WTC11 (cell line): Measurements from ENCODE around the gene REN. TPM values are rescaled to one million over a fixed set of nuclear protein-coding genes. Genes with fewer than 3 reads are reported as not detected.

ENCODE experiments used
- ATAC-seq: fragments of 200-7000 bp; cut with Tn5 transposase; 2 replicates; pipeline ENCODE4 v1.10.0; 2021; ENCODE audit warnings: mild to moderate bottlenecking, moderate library complexity
- CTCF ChIA-PET: fragments of 300-600 bp; sonication (Branson Sonifier 250); formaldehyde crosslinking; loops from one replicate; lab custom pipeline; 2021; ENCODE audit warnings: antibody characterized with exemption; lab: Charles Lee
- POLR2A ChIA-PET: fragments of 350-600 bp; sonication (Branson Sonifier 250); formaldehyde crosslinking; loops from one replicate; lab custom pipeline; 2021; ENCODE audit warnings: antibody characterized with exemption; lab: Charles Lee
- DNase-seq: peaks from one replicate; pipeline ENCODE4 v3.0.0; 2021; ENCODE audit warnings: low spot score
- H3K27ac Mint-ChIP-seq: 2 replicates; pipeline ENCODE4 v1.8.0; 2021; ENCODE audit warnings: mixed read lengths
- H3K27me3 Mint-ChIP-seq: 2 replicates; pipeline ENCODE4 v1.8.0; 2021; ENCODE audit warnings: low read depth, mild to moderate bottlenecking, moderate library complexity, mixed read lengths
- H3K36me3 Mint-ChIP-seq: 2 replicates; pipeline ENCODE4 v1.8.0; 2021; ENCODE audit warnings: mixed read lengths
- H3K4me1 Mint-ChIP-seq: 2 replicates; pipeline ENCODE4 v1.8.0; 2022; ENCODE audit warnings: mixed read lengths
- H3K4me3 Mint-ChIP-seq: 2 replicates; pipeline ENCODE4 v1.8.0; 2021; ENCODE audit warnings: mild to moderate bottlenecking, moderate library complexity, mixed read lengths
- H3K9me3 Mint-ChIP-seq: 2 replicates; pipeline ENCODE4 v1.8.0; 2021; ENCODE audit warnings: mixed read lengths
- AFF4 ChIP-seq: sonication (generic); formaldehyde crosslinking; IDR thresholded peaks from 2 replicates; pipeline ENCODE4 v1.8.1; 2023; ENCODE audit warnings: mild to moderate bottlenecking, missing genetic modification reagents, borderline replicate concordance
- FOXJ3 ChIP-seq: sonication (generic); formaldehyde crosslinking; IDR thresholded peaks from 2 replicates; pipeline ENCODE4 v1.9.0; 2021; ENCODE audit warnings: missing genetic modification reagents, mild to moderate bottlenecking, borderline replicate concordance
- FOXP1 ChIP-seq: sonication (generic); formaldehyde crosslinking; IDR thresholded peaks from 2 replicates; pipeline ENCODE4 v1.8.0; 2022; ENCODE audit warnings: missing genetic modification reagents, mild to moderate bottlenecking, moderate library complexity, borderline replicate concordance
- IRF2 ChIP-seq: sonication (generic); formaldehyde crosslinking; IDR thresholded peaks from 2 replicates; pipeline ENCODE4 v1.8.0; 2022; ENCODE audit warnings: low read depth, missing genetic modification reagents, borderline replicate concordance
- JAZF1 ChIP-seq: fragments of 250-450 bp; sonication (Bioruptor Pico); IDR thresholded peaks from 2 replicates; pipeline ENCODE4 v1.9.0; 2021; ENCODE audit warnings: moderate library complexity, mild to moderate bottlenecking, inconsistent platforms
- MYBL2 ChIP-seq: sonication (generic); formaldehyde crosslinking; IDR thresholded peaks from 2 replicates; pipeline ENCODE4 v1.8.1; 2023; ENCODE audit warnings: mild to moderate bottlenecking, moderate library complexity, missing genetic modification reagents
- NR3C1 ChIP-seq: sonication (generic); formaldehyde crosslinking; conservative IDR thresholded peaks from 2 replicates; pipeline ENCODE4 v1.8.1; 2023; ENCODE audit warnings: low read depth, mild to moderate bottlenecking, missing genetic modification reagents
- PRDM15 ChIP-seq: sonication (generic); formaldehyde crosslinking; IDR thresholded peaks from 2 replicates; pipeline ENCODE4 v1.8.0; 2022; ENCODE audit warnings: missing genetic modification reagents
- SMAD4 ChIP-seq: sonication (generic); formaldehyde crosslinking; IDR thresholded peaks from 2 replicates; pipeline ENCODE4 v1.8.0; 2022; ENCODE audit warnings: mild to moderate bottlenecking, missing genetic modification reagents
- USF2 ChIP-seq: sonication (generic); formaldehyde crosslinking; IDR thresholded peaks from 2 replicates; pipeline ENCODE4 v1.8.1; 2023; ENCODE audit warnings: mild to moderate bottlenecking, missing genetic modification reagents, moderate library complexity
- ZNF281 ChIP-seq: sonication (generic); formaldehyde crosslinking; IDR thresholded peaks from 2 replicates; pipeline ENCODE4 v1.8.0; 2023; ENCODE audit warnings: mild to moderate bottlenecking, missing genetic modification reagents
- ZNF512 ChIP-seq: sonication (generic); formaldehyde crosslinking; IDR thresholded peaks from 2 replicates; pipeline ENCODE4 v1.8.1; 2022; ENCODE audit warnings: missing genetic modification reagents, borderline replicate concordance
- total RNA-seq: library from RNA; stranded (reverse); gene quantifications from 3 replicates; pipeline ENCODE4 v1.2.3, GENCODE V29; 2021
- TF ChIP-seq, protein P1 (sequence below): sonication (generic); formaldehyde crosslinking; IDR thresholded peaks from 2 replicates; pipeline ENCODE4 v1.8.0; 2023; ENCODE audit warnings: missing genetic modification reagents, mild to moderate bottlenecking, borderline replicate concordance
- TF ChIP-seq, protein P2 (sequence below): sonication (generic); formaldehyde crosslinking; IDR thresholded peaks from 2 replicates; pipeline ENCODE4 v1.8.1; 2022; ENCODE audit warnings: mild to moderate bottlenecking, moderate library complexity, missing genetic modification reagents

Gene REN
- total RNA-seq, 1 experiment from 2014 or later, result not detected

GRCh38 chr1:204170494-204171155, 4.5 kb upstream of the REN start (continued):
- TF ChIP-seq ZNF281 (CRISPR knock-in tag) (no peak), IRF2 (CRISPR knock-in tag) (no peak)

DNA sequence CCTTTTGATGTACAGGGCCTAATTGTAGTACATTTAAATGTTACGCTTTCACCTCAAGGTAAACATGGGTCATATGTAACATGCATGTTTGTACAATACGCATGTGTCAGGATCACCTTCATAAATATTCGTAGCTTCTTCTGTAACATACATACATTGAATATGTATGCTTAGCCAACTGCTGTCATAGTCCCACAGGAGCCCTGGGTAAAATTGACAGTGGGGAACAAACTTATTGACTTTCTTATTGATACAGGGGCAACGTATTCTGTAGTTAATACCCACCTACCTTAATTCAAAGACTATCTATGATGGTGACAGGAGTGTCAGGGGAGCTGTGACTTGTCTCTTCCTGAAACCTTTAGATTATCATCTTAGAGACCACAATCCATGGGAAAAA, 3.7 kb upstream of the REN start:
- H3K27me3 Mint-ChIP-seq, result peaks cover 29% of the 10 kb centered on the region
- peaks cover 25% of the 10 kb centered on the region for H3K36me3 Mint-ChIP-seq
- CTCF ChIA-PET, result no interaction called here
- no peak overlapping the region for H3K4me3 Mint-ChIP-seq
- ATAC-seq (no peak), DNase-seq (no peak)
- POLR2A ChIA-PET, result no interaction called here
- H3K4me1 Mint-ChIP-seq, result no peaks in the 10 kb centered on the region
- peaks cover 46% of the 10 kb centered on the region for H3K9me3 Mint-ChIP-seq
- H3K27ac Mint-ChIP-seq, result no peak overlapping the region
- TF ChIP-seq PRDM15 (CRISPR knock-in tag), result no peak
- TF ChIP-seq AFF4 (CRISPR knock-in tag), result no peak
- TF ChIP-seq, protein P1, sequence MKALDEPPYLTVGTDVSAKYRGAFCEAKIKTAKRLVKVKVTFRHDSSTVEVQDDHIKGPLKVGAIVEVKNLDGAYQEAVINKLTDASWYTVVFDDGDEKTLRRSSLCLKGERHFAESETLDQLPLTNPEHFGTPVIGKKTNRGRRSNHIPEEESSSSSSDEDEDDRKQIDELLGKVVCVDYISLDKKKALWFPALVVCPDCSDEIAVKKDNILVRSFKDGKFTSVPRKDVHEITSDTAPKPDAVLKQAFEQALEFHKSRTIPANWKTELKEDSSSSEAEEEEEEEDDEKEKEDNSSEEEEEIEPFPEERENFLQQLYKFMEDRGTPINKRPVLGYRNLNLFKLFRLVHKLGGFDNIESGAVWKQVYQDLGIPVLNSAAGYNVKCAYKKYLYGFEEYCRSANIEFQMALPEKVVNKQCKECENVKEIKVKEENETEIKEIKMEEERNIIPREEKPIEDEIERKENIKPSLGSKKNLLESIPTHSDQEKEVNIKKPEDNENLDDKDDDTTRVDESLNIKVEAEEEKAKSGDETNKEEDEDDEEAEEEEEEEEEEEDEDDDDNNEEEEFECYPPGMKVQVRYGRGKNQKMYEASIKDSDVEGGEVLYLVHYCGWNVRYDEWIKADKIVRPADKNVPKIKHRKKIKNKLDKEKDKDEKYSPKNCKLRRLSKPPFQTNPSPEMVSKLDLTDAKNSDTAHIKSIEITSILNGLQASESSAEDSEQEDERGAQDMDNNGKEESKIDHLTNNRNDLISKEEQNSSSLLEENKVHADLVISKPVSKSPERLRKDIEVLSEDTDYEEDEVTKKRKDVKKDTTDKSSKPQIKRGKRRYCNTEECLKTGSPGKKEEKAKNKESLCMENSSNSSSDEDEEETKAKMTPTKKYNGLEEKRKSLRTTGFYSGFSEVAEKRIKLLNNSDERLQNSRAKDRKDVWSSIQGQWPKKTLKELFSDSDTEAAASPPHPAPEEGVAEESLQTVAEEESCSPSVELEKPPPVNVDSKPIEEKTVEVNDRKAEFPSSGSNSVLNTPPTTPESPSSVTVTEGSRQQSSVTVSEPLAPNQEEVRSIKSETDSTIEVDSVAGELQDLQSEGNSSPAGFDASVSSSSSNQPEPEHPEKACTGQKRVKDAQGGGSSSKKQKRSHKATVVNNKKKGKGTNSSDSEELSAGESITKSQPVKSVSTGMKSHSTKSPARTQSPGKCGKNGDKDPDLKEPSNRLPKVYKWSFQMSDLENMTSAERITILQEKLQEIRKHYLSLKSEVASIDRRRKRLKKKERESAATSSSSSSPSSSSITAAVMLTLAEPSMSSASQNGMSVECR (CRISPR knock-in tag), result no peak
- TF ChIP-seq JAZF1, result no peak
- no peak for TF ChIP-seq SMAD4
- no peak for TF ChIP-seq ZNF512 (CRISPR knock-in tag)
- no peak for TF ChIP-seq USF2 (CRISPR knock-in tag)
- no peak for TF ChIP-seq NR3C1 (CRISPR knock-in tag)
- TF ChIP-seq, protein P2, sequence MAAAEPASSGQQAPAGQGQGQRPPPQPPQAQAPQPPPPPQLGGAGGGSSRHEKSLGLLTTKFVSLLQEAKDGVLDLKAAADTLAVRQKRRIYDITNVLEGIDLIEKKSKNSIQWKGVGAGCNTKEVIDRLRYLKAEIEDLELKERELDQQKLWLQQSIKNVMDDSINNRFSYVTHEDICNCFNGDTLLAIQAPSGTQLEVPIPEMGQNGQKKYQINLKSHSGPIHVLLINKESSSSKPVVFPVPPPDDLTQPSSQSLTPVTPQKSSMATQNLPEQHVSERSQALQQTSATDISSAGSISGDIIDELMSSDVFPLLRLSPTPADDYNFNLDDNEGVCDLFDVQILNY (CRISPR knock-in tag), result no peak
- no peak for TF ChIP-seq FOXP1 (CRISPR knock-in tag)
- no peak for TF ChIP-seq MYBL2 (CRISPR knock-in tag)
- TF ChIP-seq FOXJ3 (CRISPR knock-in tag), result no peak
